Glutamatergic neuron (in vitro differentiated cells): ENCODE data around the gene PAPPA. TPM values are rescaled to one million over a fixed set of nuclear protein-coding genes. Genes with fewer than 3 reads are reported as not detected.

ENCODE experiments used
- DNase-seq: peaks from one replicate; pipeline ENCODE4 v3.0.0; 2022
- H3K27ac Mint-ChIP-seq: one replicate; pipeline ENCODE4 v1.8.0; 2020; ENCODE audit warnings: mild to moderate bottlenecking, mixed read lengths, inconsistent platforms; ENCODE audit not compliant: unreplicated experiment
- H3K27me3 Mint-ChIP-seq: one replicate; pipeline ENCODE4 v1.8.0; 2020; ENCODE audit warnings: mild to moderate bottlenecking, moderate library complexity, mixed read lengths, inconsistent platforms; ENCODE audit not compliant: unreplicated experiment
- H3K36me3 Mint-ChIP-seq: one replicate; pipeline ENCODE4 v1.8.0; 2020; ENCODE audit warnings: mild to moderate bottlenecking, mixed read lengths, inconsistent platforms; ENCODE audit not compliant: unreplicated experiment
- H3K4me1 Mint-ChIP-seq: one replicate; pipeline ENCODE4 v1.8.0; 2020; ENCODE audit warnings: mild to moderate bottlenecking, low read depth, mixed read lengths, inconsistent platforms; ENCODE audit not compliant: unreplicated experiment
- H3K4me3 Mint-ChIP-seq: one replicate; pipeline ENCODE4 v1.8.0; 2020; ENCODE audit warnings: mild to moderate bottlenecking, mixed read lengths, inconsistent platforms; ENCODE audit not compliant: unreplicated experiment
- H3K9me3 Mint-ChIP-seq: one replicate; pipeline ENCODE4 v1.8.0; 2020; ENCODE audit warnings: mild to moderate bottlenecking, moderate library complexity, mixed read lengths, inconsistent platforms; ENCODE audit not compliant: unreplicated experiment
- total RNA-seq: library from RNA; stranded (reverse); fragmentation: NEBNext Ultra II Directional; extraction: Animal tissue kit (Norgen Biotek cat#: 25700); gene quantifications from one replicate; pipeline ENCODE4 v1.2.1, GENCODE V29; 2021; ENCODE audit not compliant: unreplicated experiment
- TF ChIP-seq, protein P1 (sequence below): fragments of 200-600 bp; sonication (generic); IDR thresholded peaks from one replicate; pipeline ENCODE4 v1.5.0; 2021; ENCODE audit not compliant: partially characterized antibody, unreplicated experiment

PAPPA gene
- total RNA-seq, 1 donor from 2014 or later = 10.5 TPM

- TF ChIP-seq, protein P1, sequence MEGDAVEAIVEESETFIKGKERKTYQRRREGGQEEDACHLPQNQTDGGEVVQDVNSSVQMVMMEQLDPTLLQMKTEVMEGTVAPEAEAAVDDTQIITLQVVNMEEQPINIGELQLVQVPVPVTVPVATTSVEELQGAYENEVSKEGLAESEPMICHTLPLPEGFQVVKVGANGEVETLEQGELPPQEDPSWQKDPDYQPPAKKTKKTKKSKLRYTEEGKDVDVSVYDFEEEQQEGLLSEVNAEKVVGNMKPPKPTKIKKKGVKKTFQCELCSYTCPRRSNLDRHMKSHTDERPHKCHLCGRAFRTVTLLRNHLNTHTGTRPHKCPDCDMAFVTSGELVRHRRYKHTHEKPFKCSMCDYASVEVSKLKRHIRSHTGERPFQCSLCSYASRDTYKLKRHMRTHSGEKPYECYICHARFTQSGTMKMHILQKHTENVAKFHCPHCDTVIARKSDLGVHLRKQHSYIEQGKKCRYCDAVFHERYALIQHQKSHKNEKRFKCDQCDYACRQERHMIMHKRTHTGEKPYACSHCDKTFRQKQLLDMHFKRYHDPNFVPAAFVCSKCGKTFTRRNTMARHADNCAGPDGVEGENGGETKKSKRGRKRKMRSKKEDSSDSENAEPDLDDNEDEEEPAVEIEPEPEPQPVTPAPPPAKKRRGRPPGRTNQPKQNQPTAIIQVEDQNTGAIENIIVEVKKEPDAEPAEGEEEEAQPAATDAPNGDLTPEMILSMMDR = no peak
- Mint-ChIP-seq H3K27ac (no peak overlapping the region), H3K9me3 (no peaks in the 10 kb centered on the region), H3K4me3 (no peak overlapping the region), H3K36me3 (no peaks in the 10 kb centered on the region), H3K4me1 (no peaks in the 10 kb centered on the region), H3K27me3 (no peaks in the 10 kb centered on the region)
- DNase-seq = no peak
These were observed 9.0 kb upstream of the PAPPA start for GRCh38 chr9:116144555-116144954.

- Mint-ChIP-seq H3K9me3 (no peaks in the 10 kb centered on the region), H3K36me3 (no peaks in the 10 kb centered on the region), H3K27ac (no peak overlapping the region), H3K4me3 (no peak overlapping the region), H3K27me3 (no peaks in the 10 kb centered on the region), H3K4me1 (peaks cover 2% of the 10 kb centered on the region)
- DNase-seq = no peak
- TF ChIP-seq, protein P1 = no peak
These were observed 8.6 kb upstream of the PAPPA start for GRCh38 chr9:116145036-116145435.

- Mint-ChIP-seq H3K27me3 (no peaks in the 10 kb centered on the region), H3K27ac (no peak overlapping the region), H3K4me3 (no peak overlapping the region), H3K9me3 (no peaks in the 10 kb centered on the region), H3K4me1 (peaks cover 4% of the 10 kb centered on the region), H3K36me3 (no peaks in the 10 kb centered on the region)
- no peak for DNase-seq
- TF ChIP-seq, protein P1 = no peak
These were observed 5.8 kb upstream of the PAPPA start for GRCh38 chr9:116147821-116148220.

GRCh38 chr9:116149844-116150243 is 3.7 kb upstream of the PAPPA start:
- TF ChIP-seq, protein P1 = peak; percentile 86
- no peaks in the 10 kb centered on the region for H3K36me3 Mint-ChIP-seq
- no peak overlapping the region for H3K4me3 Mint-ChIP-seq
- H3K27ac Mint-ChIP-seq = no peak overlapping the region
- peak; percentile 67 for DNase-seq
- H3K4me1 Mint-ChIP-seq = peaks cover 7% of the 10 kb centered on the region
- H3K9me3 Mint-ChIP-seq = peaks cover 4% of the 10 kb centered on the region
- H3K27me3 Mint-ChIP-seq = peaks cover 3% of the 10 kb centered on the region

DNA sequence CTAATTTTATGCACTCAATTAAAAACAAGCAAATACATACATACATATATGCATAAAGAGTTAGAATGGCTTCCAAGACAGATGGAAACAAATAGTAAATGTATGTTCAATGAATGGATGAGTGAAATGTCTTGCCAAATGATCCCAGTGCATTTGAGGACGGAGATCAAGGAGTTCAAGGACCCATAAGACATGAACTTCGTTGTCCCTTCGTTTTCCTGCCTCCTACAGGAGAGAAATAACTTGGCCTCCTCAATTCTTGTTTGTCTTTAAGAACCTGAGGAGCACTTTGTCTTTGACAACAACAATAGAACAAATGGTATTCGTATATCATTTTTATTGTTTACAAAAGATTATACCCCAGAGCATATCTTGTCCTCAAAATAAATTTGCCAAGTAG is 2.4 kb upstream of the PAPPA start:
- Mint-ChIP-seq H3K9me3 (peaks cover 6% of the 10 kb centered on the region), H3K27ac (no peak overlapping the region), H3K36me3 (no peaks in the 10 kb centered on the region), H3K27me3 (peaks cover 12% of the 10 kb centered on the region), H3K4me1 (peaks cover 12% of the 10 kb centered on the region), H3K4me3 (no peak overlapping the region)
- TF ChIP-seq, protein P1 = no peak
- DNase-seq = no peak
